CD4-positive, alpha-beta T cell treated with Interleukin-2 at 100 ng/mL for 4 hours (primary cell): ENCODE data around the gene PLCG1.
"Not testable (repeated sequence)": the region's sequence is repeated elsewhere in the genome, so short reads cannot be mapped to it uniquely, and the experiment has no call there.

Experiments used
- DNase-seq: peaks from one replicate; pipeline ENCODE4 v3.0.0-alpha.2; 2020; ENCODE audit warnings: low spot score

Gene PLCG1

DNA sequence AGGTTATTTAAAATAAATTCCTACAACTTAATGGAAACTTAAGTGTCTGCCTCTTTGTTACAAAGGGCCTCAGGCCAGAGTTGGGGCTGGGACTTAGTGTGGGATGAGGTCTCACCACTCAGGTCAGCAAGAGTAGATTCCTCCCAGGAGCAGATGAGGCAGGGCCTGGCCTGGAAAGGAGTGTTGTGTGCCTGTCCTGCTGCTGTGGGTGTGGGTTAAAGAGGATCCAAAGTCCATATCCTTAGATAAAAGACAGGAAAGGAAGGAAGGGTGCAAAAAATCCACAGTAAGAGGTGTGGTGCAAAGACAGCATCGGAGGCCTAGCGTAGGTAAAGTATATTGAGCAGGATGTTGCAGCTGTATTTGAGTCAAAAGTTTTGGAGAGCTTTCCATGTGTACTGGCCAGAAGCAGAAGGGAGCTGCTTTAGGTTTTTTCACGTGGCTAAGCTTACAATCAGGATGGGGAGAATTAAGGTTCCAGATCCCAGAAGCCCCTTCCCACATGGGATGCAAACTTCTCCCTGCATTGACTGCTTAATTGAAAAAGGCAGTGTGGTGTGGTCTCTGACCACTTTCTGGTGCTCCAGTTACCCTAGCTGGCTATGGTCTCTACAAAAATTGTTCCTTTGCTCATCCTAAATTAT lies 12.8 kb upstream of the PLCG1 start:
- DNase-seq, result no peak

DNA sequence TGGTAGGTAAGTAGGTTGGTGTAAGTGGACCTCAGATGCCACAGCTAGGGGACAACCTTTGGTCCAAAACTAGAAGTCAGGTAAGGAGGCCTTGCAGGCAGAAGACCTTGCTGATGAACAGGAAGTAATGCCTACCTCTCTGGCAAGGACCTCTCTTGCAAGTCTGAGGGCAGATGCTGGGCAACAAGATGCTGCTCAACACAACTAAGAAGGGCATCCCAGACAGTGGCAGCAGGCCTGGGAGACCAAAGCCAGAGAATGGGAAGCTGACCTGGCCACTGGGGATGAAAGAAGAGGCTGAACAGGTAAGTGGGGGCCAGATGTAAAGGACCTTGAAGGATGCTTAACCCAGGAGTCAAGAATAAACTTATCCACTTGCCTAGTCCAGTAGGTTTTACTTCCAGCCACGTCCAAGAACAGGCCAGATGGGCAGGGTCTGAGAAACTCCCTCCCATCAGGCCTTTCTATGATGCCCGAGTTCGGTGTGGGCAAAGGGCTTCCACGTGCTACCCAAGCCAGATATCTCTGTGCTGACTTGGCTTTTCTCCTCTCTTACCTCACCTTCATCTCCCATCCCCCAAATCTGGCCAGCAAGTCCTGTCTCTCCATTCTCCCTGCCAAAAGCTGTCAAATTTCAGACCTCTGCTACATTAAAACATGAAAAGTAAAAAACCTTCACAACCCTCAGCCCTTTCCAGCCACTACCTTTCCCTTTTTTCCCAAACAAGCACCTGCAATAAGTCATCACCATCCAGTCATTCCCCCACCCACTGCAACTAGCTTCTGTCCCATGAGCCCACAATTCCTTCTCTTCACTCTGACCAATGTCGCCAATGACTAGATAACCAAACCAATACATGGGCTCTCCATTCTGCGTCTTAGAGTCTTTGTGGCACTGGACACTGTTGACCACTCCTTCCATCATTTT lies 11.5 kb upstream of the PLCG1 start:
- DNase-seq, result no peak

DNA sequence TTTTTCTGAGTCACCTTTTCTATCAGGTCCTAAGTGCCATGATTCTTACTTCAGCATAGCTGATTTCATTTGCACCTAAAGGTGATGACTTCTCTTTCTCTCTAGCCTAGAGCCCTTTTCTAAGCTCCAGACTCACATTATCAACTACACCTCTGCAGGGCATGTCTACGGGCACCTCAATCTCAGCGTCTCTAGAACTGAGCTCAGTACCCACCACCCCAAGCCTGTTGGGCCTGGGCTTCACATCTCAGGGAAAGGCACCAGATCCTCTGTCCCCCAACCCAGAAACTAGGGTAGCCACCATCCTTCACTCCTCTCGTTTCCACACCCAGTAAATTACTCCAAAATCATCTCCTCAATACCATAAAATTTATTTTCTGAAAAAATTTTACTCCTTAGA lies 10.6 kb upstream of the PLCG1 start:
- no peak for DNase-seq

DNA sequence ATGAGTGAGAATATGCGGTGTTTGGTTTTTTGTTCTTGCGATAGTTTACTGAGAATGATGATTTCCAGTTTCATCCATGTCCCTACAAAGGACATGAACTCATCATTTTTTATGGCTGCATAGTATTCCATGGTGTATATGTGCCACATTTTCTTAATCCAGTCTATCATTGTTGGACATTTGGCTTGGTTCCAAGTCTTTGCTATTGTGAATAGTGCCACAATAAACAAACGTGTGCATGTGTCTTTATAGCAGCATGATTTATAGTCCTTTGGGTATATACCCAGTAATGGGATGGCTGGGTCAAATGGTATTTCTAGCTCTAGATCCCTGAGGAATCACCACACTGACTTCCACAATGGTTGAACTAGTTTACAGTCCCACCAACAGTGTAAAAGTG lies 9.0 kb upstream of the PLCG1 start:
- DNase-seq, result not testable (repeated sequence)

DNA sequence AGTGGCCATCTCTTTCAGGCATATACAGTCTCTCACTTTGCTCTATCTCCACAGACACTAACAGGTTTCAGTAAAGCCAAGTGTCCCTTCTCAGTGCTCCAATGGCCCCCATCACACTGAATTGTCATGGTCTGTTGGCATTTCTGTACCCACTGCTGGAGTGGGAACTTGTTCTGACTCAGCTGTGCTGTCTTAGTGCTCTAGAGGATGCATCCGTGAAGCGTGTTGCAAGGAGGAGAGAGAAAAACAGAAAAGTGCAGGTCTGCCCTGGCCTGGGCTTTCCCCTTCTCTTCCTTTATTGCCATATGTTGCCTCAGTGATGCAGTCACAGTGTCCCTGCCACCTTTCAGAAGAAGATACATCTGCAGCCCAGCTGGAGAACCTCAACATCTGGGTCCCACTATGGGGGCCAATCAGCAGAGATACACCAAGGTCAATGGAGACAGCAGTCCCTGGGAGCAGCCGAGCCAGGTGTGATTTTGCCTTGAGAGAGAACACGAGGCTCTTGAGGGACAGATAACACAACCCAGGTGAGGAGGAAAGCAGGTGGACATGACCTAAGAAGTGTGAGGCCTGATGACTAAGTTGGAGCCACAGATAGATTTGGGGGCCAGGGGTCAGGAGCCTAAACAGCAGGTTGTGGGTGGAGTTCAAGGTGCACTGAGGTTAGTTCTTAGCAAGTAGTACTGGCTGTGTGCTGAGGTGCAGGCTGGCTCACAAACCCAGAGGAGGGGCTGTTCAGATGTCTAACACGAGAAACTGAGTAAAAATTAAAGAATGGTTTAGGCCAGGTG lies 5.6 kb upstream of the PLCG1 start:
- no peak for DNase-seq

DNA sequence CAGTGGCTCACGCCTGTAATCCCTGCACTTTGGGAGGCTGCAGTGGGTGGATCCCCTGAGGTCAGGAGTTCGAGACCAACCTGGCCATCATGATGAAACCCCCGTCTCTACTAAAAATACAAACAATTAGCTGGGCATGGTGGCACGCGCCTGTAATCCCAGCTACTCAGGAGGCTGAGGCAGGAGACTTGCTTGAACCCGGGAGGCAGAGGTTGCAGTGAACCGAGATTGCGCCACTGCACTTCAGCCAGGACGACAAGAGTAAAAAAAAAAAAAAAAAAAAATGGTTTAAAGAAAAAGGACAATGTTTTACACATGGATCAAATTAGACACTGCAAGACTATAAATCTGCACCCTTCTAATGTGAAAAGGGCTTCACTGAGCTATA lies 5.0 kb upstream of the PLCG1 start:
- not testable (repeated sequence) for DNase-seq

DNA sequence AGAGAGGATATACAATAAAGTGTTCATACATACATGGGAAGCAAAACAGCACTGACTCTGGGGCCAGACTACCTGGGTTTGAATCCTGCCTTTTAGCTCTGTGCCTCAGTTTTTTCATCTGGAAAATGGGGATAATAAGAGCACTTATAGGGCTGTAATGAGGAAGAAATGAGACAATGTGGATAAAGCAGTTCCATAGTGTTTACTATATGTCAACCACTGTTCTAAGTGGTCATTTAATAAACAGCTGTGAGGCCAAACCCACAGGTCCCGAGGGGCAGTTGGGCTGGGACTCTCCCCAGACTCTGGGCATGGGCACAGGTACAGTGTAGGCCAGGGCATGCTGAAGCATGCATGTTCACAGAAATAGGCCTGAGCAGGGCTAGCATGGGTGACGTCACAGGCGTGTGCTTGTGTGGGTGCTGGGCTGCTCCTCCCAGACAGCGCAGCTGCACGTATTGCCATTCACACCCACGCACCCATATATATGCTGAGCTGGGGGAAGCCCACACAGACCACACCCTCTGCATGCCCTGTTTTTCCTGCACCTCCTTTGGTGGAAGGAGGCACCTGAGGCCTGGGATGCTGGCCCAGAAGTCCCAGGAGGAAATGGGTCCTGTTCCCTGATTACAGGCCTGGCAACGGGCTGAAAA lies 3.5 kb upstream of the PLCG1 start:
- DNase-seq, result peak; percentile 43

DNA sequence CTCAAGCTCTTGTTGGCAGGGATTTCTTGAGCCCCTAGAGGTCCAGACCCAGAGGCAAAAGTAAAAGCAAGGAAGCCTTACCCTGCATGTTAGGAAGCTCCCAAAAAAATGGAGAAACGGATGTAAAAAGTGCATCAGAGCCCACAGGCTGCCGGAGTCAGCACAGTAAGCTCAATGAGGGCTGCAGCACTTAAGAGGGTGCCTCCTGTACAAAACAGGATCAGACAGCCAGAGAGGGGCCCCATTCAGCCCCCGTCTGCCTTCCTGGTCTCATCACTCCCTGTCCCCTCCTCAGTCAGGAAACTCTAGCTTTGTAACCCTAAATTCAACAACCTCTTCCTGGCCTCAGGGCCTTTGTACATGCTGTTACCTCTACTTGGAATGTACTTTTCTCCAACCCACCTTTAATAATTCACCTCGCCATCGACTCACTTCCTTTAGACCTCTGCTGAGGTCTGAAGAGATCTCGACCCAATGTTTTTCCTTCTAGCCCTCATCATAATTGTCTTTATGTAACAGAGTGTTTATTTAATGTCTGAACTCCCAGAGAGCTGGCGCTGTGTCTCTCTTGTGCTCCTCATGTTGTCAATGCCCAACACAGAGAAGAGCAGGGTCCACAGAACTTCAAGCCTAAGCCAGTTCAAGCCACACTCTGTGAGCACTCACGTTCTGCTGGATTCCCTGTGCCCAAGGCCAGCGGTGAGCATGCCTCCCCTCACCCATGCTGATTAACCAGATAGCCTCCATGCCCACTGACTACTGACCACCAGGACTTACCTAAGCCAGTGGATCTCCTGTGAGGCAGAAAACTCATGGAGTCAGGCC lies 2.8 kb upstream of the PLCG1 start:
- DNase-seq, result no peak

DNA sequence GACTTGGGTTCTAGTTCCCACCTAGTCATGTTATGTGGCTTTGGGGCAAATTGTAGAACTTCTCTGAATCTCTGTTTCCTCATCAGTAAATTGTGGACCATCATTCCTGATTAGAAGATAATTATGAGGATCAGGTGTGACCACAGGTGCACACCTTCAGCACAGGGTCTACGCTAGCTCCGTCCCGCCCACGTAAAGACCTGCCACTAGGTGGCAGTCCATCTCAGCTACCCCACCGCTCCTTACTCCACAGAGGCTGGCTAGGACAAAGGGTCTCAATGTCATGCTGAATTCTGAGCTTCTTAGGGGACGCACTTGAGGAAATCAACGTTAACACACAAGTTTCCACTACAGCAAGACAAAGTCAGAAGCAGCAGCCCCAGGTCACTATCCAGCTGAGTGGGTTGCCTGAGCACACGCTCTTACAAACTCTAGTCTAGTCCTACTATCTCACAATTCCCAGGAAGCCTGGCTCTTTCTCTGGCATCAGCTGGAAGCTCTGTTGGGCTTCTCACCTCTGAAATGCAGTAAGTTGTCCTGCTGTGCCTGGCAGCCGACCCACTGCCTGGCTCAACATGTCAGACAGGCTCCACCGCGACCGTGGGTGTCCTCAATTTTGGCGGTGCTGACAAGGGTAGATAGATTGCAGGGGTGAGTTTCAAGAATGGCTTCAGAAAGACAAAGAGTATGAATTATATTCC lies 2.0 kb upstream of the PLCG1 start:
- DNase-seq, result peak; percentile 70

DNA sequence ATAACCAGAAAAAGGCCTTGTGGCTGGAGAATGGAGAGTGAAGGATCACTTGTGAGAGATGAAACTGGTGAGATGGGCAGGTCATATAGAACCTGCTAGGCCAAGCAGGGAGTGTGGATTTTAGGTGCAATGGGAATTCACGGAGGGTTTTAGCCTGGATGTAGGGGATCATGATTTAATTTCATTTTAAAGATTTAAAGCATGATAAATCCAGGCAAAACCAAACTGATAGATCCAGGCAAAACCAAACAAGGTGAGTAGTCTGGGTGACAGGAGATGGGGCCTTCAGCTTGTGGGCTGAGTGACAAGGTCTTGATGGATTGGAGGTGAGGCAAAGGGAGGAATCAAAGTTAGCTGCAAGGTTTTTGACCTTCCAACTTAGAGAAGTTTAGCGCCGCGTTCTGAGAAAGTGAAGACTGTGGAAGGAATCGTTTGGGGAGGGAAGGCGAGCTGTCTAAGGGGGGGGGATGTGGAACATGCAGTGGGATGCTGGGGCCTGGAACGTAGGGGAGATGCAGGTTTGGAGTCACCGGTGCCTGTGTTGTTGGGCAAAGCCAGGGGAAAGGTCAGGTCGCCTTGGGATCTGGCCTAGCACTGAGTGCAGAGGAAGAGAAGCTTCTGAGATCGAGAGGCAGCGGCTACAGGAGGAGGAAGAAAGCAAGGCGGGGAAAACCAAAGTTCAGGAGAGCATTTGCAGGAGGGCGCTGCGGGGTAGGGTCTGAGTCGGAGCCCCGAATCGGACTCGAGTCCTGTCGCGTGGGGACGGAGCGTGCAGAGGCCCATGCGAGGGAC lies 1.3 kb upstream of the PLCG1 start:
- DNase-seq, result no peak

DNA sequence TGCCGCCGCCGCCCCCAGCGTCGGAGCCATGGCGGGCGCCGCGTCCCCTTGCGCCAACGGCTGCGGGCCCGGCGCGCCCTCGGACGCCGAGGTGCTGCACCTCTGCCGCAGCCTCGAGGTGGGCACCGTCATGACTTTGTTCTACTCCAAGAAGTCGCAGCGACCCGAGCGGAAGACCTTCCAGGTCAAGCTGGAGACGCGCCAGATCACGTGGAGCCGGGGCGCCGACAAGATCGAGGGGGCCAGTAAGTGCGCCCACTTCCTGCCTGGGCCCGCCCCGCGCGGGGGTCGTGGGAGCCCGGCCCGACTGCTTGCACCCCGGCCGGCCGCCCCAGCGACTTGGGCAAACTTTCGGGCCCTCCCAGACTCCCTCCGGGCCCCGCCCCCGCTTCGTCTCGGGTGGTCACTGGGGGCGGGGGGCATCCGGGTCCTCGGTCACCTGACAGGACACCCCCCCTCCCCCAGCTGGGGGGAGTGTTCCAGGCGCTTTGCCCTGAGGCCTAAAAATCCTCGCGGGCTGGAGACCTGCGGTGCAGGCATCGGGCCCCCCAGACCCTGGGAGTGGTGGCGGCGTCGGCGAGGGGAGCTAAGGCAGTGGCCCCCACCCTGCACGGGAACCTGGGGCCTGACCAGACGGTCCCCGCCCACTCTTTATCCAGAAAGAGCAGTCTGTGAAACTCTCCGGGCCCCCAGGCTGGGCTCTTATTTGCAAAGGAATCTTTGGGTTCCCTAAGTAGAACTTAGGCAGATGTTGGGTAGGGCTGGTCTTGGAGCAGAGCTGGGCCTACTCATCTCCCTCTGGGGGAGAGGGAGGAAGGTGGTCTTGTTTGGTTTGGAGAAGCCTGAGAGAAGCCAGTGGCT lies 501 bp downstream of the PLCG1 start:
- DNase-seq, result peak; percentile 47

DNA sequence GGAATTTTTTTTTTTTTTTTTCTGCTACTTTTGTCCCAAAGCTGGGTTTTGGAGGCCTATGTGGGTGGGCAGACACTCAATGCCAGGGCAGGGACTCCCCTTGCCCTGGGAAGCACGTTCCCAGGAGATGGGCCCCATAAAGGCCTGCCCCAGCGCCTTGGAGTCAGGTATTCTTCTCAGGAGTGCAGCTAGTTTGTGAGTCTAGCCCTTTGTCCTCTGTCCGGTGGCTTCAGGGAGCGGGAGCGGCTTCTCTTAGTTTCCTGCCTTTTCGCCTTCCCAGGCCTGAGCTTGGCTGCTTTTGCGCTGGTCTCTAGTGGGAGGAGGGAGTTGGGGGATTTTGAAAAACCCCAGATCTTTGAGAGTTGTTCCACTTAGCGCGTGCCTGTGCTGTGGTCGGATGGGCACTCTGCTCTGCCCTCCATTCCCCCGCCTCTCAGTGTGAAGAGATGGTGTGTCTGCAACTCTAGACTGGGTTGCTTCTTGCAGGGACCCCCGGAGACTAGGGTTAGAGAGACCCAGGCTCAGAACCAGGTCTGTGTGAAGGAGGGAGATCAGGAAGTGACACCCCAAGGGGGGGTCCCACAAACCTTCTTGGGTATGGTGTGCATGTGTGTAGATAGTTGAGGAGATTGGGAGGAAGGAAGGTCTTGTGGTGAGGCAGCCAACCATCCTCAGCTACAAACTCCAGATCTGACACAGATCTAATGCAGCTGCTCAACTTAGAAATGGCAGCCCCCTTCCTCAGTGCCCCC lies 1.3 kb downstream of the PLCG1 start:
- DNase-seq, result peak; percentile 43

DNA sequence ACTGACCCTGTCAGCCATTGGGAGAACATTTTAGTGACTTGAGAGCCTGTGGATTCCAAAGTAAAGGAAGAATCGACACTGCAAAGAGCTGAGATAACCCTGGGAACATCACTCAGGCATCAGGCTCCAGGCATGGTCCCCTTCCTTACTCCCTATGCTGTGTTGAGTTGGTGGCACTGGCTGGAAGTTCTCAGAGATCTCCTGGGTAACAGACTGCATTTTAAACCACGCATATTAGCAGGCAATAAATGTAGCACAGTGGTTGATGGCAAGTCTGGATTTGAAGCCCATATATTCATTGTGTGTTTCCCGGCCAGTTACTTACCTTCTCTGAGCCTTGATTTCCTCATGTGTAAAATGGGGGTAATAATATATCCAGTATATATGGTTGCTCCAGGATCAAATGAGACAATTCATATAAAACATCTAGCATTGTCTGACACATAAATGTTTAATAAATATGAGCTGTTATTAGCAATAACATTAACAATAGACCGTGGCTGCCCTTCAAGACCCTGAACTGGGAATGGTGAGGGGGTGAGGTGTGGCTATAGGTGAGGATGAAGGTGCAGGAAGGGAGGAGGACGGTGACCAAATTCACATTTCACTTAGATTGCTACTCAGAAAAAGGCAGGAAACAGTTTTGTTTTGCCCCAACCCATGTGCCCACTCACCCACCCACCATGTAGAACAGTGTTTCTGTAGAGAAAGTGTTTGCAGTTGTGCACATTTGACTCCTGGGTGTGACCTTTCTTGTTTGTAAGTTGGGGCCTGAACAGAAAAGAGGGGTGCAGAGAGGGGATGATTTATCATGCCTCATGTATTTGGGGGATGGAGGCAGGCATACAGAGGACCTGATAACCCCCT lies 2.1 kb downstream of the PLCG1 start:
- peak; percentile 53 for DNase-seq

DNA sequence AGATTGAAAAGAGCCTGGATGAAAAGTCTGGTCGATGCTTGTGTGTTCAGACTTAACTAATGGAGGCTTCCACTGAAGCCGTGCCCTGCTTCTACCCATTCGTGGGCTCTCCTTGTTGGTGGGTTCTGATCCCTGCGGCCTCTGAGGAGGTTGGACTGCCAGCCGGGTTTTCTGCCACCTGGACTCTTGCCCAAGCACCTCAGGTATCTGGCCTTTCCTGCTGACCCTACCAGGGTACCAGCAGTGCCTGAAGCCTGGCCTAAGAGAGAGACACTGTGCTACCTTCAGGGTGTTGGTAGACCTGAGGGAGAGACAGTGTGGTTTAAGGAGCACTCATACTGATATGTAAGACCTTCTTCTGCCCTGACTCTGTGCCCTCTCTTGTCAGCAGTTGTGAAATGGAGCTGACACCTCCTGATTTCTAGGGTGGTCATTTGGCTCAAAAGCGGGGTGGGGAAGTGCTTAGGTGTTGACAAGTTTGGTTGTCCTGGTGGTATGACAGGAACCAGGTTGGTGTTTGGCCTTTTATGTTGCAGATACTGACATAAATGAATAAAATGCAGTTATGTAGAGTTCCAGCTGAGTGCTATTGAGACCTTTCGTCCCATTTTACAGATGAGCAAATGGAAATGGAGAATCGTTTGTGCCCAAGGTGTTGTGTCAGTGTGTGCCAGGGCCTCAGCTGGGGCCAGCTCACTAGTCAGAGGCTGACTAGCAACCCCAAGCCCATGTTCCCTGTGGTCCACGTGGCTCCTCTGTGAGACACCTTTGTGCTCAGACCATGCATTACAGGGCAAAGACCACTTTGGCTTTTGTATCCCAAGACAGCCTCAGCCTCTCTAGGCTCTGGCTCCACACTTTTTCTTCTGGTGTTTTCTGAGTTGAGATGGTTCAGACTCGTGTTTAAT lies 3.1 kb downstream of the PLCG1 start:
- DNase-seq, result no peak

DNA sequence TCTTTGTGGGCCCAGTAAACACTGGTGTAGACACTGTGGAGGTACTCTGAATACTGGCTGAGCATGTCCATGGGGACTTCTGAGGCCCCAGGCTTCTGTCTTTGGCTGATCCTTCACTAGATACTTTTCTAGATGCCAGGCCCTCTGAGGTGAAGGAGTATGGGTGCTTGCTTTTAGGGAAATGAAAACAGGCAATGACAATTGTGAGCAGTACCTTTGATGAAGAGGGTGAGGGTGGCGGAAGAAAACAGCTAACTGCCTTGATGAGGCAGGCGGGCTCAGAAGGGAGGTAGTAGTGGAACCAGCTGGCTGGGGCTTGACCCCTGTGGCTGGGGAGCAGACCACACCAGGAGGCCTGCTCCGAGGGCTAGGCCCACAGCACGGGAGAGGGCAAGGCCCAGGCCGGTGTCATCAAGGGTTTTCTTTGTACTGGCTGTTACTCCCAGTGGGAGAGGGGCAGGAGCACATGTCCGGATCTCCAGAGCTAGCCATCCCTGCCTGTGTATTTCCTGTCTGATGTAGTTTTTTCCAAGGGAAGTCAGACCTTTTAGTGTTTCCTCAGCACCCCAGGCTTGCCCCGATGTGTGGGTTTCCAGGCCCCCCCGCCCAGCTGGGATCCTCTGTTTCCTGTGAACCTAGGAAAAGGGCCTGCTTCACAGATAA lies 3.9 kb downstream of the PLCG1 start:
- DNase-seq, result no peak

DNA sequence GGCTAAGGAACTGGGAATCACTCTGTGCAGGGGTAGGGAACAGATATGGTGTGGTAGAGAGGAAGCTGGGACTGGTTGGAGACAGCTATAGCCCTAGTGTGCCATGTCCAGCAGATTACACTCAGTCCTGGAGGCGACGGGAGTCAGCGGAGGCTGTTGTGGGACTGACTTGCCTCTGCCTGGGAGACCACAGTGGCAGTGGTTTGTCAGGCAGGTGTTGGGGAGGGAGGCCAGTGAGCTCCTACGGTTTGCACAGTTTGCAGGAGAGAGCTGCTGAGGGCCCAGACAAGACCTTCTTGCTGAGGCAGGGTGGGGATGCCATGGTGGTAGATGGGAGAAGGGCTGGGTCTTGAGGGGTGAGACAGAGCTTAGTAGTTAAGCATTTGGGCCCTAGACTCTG lies 4.9 kb downstream of the PLCG1 start:
- no peak for DNase-seq
